ENCODE measurements around the gene NUMB. TPM values are rescaled to one million over a fixed set of nuclear protein-coding genes. Genes with fewer than 3 reads are reported as not detected.

NUMB gene
- total RNA-seq, 1 experiment from 2014 or later, result 46.5 TPM

- no peak for DNase-seq
Observed at GRCh38 chr14:73236752-73237218, 221.6 kb downstream of the NUMB start.

More at GRCh38 chr14:73236752-73237218, 221.6 kb downstream of the NUMB start:
- Mint-ChIP-seq H3K4me3 (peak overlapping the region; percentile 57 to 85), H3K9me3 (no peaks in the 10 kb centered on the region; a peak in 1 of 5 replicates), H3K36me3 (ENCODE audit: insufficient read depth in 1 of 3, low read depth in 3 of 3) (peaks cover 0 to 3% (median 0%) of the 10 kb centered on the region in 3 experiments; a peak in 1 of 7 replicates), H3K27me3 (ENCODE audit: low read depth) (peaks cover 72% of the 10 kb centered on the region), H3K27ac (no peak overlapping the region), H3K4me1 (peaks cover 64 to 73% of the 10 kb centered on the region in 2 experiments)
- H3K14ac ChIP-seq (ENCODE audit: insufficient read depth, low read length), result no peak overlapping the region
- H3K9me3 ChIP-seq (ENCODE audit: control insufficient read depth, low read depth, low read length), result no peaks in the 10 kb centered on the region
- no peak overlapping the region for H3K18ac ChIP-seq (ENCODE audit: insufficient read length, low read depth, low read length)
- H4K8ac ChIP-seq (replicated peaks; ENCODE audit: insufficient read length, low read depth, low read length), result no peak overlapping the region
- no peak overlapping the region for H3K4ac ChIP-seq (ENCODE audit: low read depth, low read length)
- H3T11ph ChIP-seq (ENCODE audit: low read length), result no peak overlapping the region
- H2BK5ac ChIP-seq (ENCODE audit: insufficient read length, low read length), result no peak overlapping the region
- no CpG with 5 or more reads among the region's 7 CpGs for WGBS (ENCODE audit: extremely low coverage, insufficient read length, low lambda C conversion rate)
- H3K4me2 ChIP-seq (ENCODE audit: insufficient read depth, insufficient read length, low read length), result peak overlapping the region; percentile 86
- H2AFZ ChIP-seq (ENCODE audit: low read length), result no peak overlapping the region
- H3K27me3 ChIP-seq (ENCODE audit: insufficient read depth, low read length), result peaks cover 22% of the 10 kb centered on the region
- H3K23me2 ChIP-seq (ENCODE audit: insufficient read length, low read depth, low read length, poor library complexity, severe bottlenecking), result peaks cover 16% of the 10 kb centered on the region
- no peak overlapping the region for H2BK15ac ChIP-seq (ENCODE audit: low read depth, low read length)
- H3K23ac ChIP-seq (ENCODE audit: insufficient read length, low read depth, low read length), result no peak overlapping the region
- no peak overlapping the region for H4K91ac ChIP-seq (ENCODE audit: insufficient read length, low read depth, low read length)
- H2AK5ac ChIP-seq (ENCODE audit: insufficient read length, low read length), result no peak overlapping the region
- H2BK120ac ChIP-seq (ENCODE audit: low read depth, low read length, poor library complexity, severe bottlenecking), result no peak overlapping the region
- H3K79me1 ChIP-seq (ENCODE audit: insufficient read depth, low read depth, low read length, poor library complexity, severe bottlenecking), result no peaks in the 10 kb centered on the region
- no peaks in the 10 kb centered on the region for H4K20me1 ChIP-seq (ENCODE audit: control insufficient read depth, insufficient read depth, insufficient read length)
- H3K9ac ChIP-seq (ENCODE audit: extremely low read depth, insufficient read length, low read length), result no peak overlapping the region
- peaks cover 7% of the 10 kb centered on the region; the same call in 1 of the 2 replicates for H3K4me1 ChIP-seq (ENCODE audit: insufficient read depth, low read length)
- H2BK12ac ChIP-seq (ENCODE audit: insufficient read length, low read depth, low read length), result no peak overlapping the region
- H2BK20ac ChIP-seq (ENCODE audit: low read depth, low read length, poor library complexity, severe bottlenecking), result no peak overlapping the region
- H4K5ac ChIP-seq (ENCODE audit: insufficient read length, low read depth, low read length), result no peak overlapping the region
- H3K27ac ChIP-seq (ENCODE audit: insufficient read length, low read depth, low read length), result no peak overlapping the region
- no peaks in the 10 kb centered on the region for H3K79me2 ChIP-seq (ENCODE audit: insufficient read depth, low read length)
- TF ChIP-seq CTCF (conservative IDR thresholded peaks at IDR 0.05), result no peak
- H3K56ac ChIP-seq (ENCODE audit: insufficient read length, low read depth, low read length), result no peak overlapping the region
